ENCODE measurements around the gene CLRN3.

CLRN3 gene

DNA sequence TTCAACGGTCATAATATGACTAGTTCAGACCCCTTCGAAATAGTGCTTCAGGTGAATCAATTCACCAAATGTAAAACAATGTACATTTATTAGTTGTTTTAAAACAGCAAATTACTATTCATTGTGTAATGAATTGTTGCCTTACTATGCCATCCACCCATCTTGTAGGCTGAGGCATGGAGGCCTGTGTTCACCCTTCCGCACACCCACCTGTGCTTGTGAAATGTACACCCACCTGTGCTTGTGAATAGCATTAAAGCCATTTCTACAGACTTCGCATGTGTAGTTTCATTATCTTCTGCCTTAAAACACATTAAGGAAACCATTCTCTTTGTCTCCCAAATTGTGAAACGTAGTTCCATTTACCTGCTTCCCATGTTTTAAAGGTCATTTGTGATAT is 16.8 kb downstream of the CLRN3 start:
- TF ChIP-seq ZFP3 (CRISPR knock-in tag; IDR thresholded peaks at IDR 0.05) (no peak), GLIS3 (CRISPR knock-in tag; IDR thresholded peaks at IDR 0.05) (no peak), CSDC2 (CRISPR knock-in tag; IDR thresholded peaks at IDR 0.05) (no peak), ISL1 (CRISPR knock-in tag; IDR thresholded peaks at IDR 0.05) (no peak), SNAI2 (CRISPR knock-in tag; IDR thresholded peaks at IDR 0.05) (no peak)
- TF ChIP-seq, protein P1, sequence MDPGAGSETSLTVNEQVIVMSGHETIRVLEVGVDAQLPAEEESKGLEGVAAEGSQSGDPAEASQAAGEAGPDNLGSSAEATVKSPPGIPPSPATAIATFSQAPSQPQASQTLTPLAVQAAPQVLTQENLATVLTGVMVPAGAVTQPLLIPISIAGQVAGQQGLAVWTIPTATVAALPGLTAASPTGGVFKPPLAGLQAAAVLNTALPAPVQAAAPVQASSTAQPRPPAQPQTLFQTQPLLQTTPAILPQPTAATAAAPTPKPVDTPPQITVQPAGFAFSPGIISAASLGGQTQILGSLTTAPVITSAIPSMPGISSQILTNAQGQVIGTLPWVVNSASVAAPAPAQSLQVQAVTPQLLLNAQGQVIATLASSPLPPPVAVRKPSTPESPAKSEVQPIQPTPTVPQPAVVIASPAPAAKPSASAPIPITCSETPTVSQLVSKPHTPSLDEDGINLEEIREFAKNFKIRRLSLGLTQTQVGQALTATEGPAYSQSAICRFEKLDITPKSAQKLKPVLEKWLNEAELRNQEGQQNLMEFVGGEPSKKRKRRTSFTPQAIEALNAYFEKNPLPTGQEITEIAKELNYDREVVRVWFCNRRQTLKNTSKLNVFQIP (CRISPR knock-in tag; IDR thresholded peaks at IDR 0.05; ENCODE audit: borderline replicate concordance, low read depth), result no peak
- ATAC-seq, result no peak

- no peak for ATAC-seq
- TF ChIP-seq CSDC2 (CRISPR knock-in tag; IDR thresholded peaks at IDR 0.05), result no peak
- no peak for TF ChIP-seq ZC3H10 (CRISPR knock-in tag; IDR thresholded peaks at IDR 0.05)
- TF ChIP-seq RARB (CRISPR knock-in tag; IDR thresholded peaks at IDR 0.05), result no peak
- TF ChIP-seq, protein P1 (CRISPR knock-in tag; IDR thresholded peaks at IDR 0.05; ENCODE audit: borderline replicate concordance, low read depth), result no peak
- TF ChIP-seq ZNF70 (CRISPR knock-in tag; IDR thresholded peaks at IDR 0.05), result no peak
- TF ChIP-seq ZFP30 (CRISPR knock-in tag; IDR thresholded peaks at IDR 0.05), result no peak
- no peak for TF ChIP-seq TCF4 (CRISPR knock-in tag; IDR thresholded peaks at IDR 0.05; ENCODE audit: borderline replicate concordance)
- no peak for TF ChIP-seq ZNF565 (CRISPR knock-in tag; conservative IDR thresholded peaks at IDR 0.05; ENCODE audit: low read depth)
- TF ChIP-seq CREB5 (CRISPR knock-in tag; IDR thresholded peaks at IDR 0.05; ENCODE audit: low read depth), result no peak
- TF ChIP-seq ZFP3 (CRISPR knock-in tag; IDR thresholded peaks at IDR 0.05), result no peak
Measured at GRCh38 chr10:127875449-127875765, 17.3 kb downstream of the CLRN3 start.

DNA sequence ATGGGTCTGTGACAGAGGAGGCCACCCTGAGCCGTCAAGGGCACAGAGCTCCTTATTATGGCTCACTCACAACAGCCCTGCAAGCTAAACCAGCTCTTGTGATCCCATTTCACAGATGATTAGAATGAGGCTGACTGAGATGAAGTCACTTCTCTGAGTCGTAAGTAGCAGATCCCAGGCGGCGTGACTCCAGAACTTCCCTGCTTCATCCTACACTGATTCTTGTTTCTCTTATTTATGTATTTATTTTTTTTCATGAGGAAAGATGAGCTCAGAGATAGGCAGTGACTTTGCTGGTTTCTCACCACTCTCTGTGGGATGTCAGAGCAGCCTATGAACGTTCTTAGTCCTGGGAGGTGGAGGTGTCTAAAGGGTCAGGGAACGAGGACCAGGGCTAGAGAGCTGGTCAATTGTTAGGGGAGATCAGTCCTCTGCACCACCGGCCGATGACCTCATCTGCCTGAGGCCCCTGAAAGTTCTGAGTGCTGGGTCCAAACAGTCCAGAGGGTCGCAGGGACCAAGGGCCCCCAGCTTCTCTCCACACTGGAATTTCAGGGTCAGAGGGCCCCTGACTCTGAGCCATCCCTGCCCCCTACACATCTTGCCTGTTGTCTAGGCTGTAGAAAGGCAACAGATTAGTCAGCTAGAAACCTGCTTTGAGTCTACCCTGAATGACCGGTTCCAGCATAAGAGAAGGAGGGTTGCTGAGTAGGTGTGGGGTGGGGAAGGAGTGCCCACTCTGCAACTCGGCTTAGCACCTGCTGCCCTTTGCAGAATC is 17.9 kb downstream of the CLRN3 start:
- ATAC-seq, result no peak
- TF ChIP-seq RARB (CRISPR knock-in tag; IDR thresholded peaks at IDR 0.05) (no peak), ZNF565 (CRISPR knock-in tag; conservative IDR thresholded peaks at IDR 0.05; ENCODE audit: low read depth) (no peak), GLIS3 (CRISPR knock-in tag; IDR thresholded peaks at IDR 0.05) (no peak), ZFP30 (CRISPR knock-in tag; IDR thresholded peaks at IDR 0.05) (no peak), TCF4 (CRISPR knock-in tag; IDR thresholded peaks at IDR 0.05; ENCODE audit: borderline replicate concordance) (no peak), ZC3H10 (CRISPR knock-in tag; IDR thresholded peaks at IDR 0.05) (no peak), ARNTL (CRISPR knock-in tag; IDR thresholded peaks at IDR 0.05; ENCODE audit: borderline replicate concordance, low read depth) (no peak), TOX (CRISPR knock-in tag; IDR thresholded peaks at IDR 0.05; ENCODE audit: borderline replicate concordance) (no peak), PPARA (CRISPR knock-in tag; IDR thresholded peaks at IDR 0.05; ENCODE audit: borderline replicate concordance) (no peak), SNAI2 (CRISPR knock-in tag; IDR thresholded peaks at IDR 0.05) (no peak), ZNF70 (CRISPR knock-in tag; IDR thresholded peaks at IDR 0.05) (no peak), OSR1 (CRISPR knock-in tag; IDR thresholded peaks at IDR 0.05) (no peak), ZNF8 (CRISPR knock-in tag; IDR thresholded peaks at IDR 0.05) (no peak), CSDC2 (CRISPR knock-in tag; IDR thresholded peaks at IDR 0.05) (no peak), ZFP3 (CRISPR knock-in tag; IDR thresholded peaks at IDR 0.05) (no peak), CREB5 (CRISPR knock-in tag; IDR thresholded peaks at IDR 0.05; ENCODE audit: low read depth) (no peak), ISL1 (CRISPR knock-in tag; IDR thresholded peaks at IDR 0.05) (no peak)
- TF ChIP-seq, protein P1 (CRISPR knock-in tag; IDR thresholded peaks at IDR 0.05; ENCODE audit: borderline replicate concordance, low read depth), result no peak

DNA sequence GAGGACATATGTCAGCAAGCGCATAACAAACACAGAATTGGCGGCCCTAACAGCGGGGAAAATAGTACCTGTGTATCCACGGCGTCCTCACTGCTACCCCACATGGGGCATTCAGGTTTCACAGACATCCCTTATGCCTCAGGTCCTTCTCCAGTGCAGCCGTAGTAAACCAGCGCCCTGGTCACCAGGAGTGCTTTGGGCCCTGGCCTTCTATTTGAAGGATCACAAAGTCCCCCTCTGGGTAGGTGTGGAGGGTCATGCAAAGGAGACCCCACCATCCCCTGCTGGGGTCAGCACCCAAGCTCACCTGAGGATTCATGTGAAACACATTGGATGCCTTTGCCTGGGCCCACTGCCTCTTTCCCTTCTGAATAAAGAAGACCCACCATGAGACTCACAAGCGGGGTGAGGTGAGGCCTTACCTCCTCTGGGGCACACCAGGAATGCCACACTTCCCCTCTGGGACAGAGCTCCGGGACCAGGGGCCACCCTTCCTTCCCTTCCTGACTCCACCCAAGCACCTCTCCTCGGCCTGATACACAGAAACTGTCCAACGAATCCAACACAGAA is 18.8 kb downstream of the CLRN3 start:
- no peak for ATAC-seq
- TF ChIP-seq ZC3H10 (CRISPR knock-in tag; IDR thresholded peaks at IDR 0.05) (no peak), ZFP3 (CRISPR knock-in tag; IDR thresholded peaks at IDR 0.05) (no peak), RARB (CRISPR knock-in tag; IDR thresholded peaks at IDR 0.05) (no peak), GLIS3 (CRISPR knock-in tag; IDR thresholded peaks at IDR 0.05) (no peak), BACH2 (CRISPR knock-in tag; IDR thresholded peaks at IDR 0.05; ENCODE audit: borderline replicate concordance) (no peak), CSDC2 (CRISPR knock-in tag; IDR thresholded peaks at IDR 0.05) (no peak), ZNF565 (CRISPR knock-in tag; conservative IDR thresholded peaks at IDR 0.05; ENCODE audit: low read depth) (no peak), ZFP30 (CRISPR knock-in tag; IDR thresholded peaks at IDR 0.05) (no peak), ESRRG (CRISPR knock-in tag; IDR thresholded peaks at IDR 0.05) (no peak)
- TF ChIP-seq, protein P2, sequence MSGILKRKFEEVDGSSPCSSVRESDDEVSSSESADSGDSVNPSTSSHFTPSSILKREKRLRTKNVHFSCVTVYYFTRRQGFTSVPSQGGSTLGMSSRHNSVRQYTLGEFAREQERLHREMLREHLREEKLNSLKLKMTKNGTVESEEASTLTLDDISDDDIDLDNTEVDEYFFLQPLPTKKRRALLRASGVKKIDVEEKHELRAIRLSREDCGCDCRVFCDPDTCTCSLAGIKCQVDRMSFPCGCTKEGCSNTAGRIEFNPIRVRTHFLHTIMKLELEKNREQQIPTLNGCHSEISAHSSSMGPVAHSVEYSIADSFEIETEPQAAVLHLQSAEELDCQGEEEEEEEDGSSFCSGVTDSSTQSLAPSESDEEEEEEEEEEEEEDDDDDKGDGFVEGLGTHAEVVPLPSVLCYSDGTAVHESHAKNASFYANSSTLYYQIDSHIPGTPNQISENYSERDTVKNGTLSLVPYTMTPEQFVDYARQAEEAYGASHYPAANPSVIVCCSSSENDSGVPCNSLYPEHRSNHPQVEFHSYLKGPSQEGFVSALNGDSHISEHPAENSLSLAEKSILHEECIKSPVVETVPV (CRISPR knock-in tag; IDR thresholded peaks at IDR 0.05), result no peak
- TF ChIP-seq, protein P1 (CRISPR knock-in tag; IDR thresholded peaks at IDR 0.05; ENCODE audit: borderline replicate concordance, low read depth), result no peak
